OCI-LY1 (cell line): ENCODE results near the gene CHD5.
A peak's percentile ranks its signal among the peaks of the same experiment; 100 is the strongest.

Experiments used
- H2AFZ ChIP-seq: fragments of 200-600 bp; sonication (generic), shearing (Covaris generic); 2 replicates; pipeline ENCODE4 v1.6.0; 2014; ENCODE audit warnings: antibody characterized with exemption, mild to moderate bottlenecking, low read length
- H3F3A ChIP-seq: fragments of 200-600 bp; sonication (generic), shearing (Covaris generic); 2 replicates; pipeline ENCODE4 v1.6.0; 2014; ENCODE audit warnings: mild to moderate bottlenecking, antibody characterized with exemption, low read length, moderate library complexity; ENCODE audit not compliant: insufficient read depth
- H3K27ac ChIP-seq: fragments of 200-600 bp; sonication (generic); 2 replicates; pipeline ENCODE4 v1.5.1; 2014; ENCODE audit warnings: low read length, mixed run types, mild to moderate bottlenecking, low read depth; ENCODE audit not compliant: poor library complexity, severe bottlenecking
- H3K27me3 ChIP-seq: fragments of 200-600 bp; sonication (generic); 2 replicates; pipeline ENCODE4 v1.6.0; 2014; ENCODE audit warnings: antibody characterized with exemption, mild to moderate bottlenecking, low read length, moderate library complexity; ENCODE audit not compliant: insufficient read depth
- H3K36me3 ChIP-seq: fragments of 200-600 bp; sonication (generic); 2 replicates; pipeline ENCODE4 v1.6.1; 2014; ENCODE audit warnings: mild to moderate bottlenecking, antibody characterized with exemption, low read length, moderate library complexity, mixed read lengths; ENCODE audit not compliant: insufficient read depth
- H3K4me1 ChIP-seq: fragments of 200-600 bp; sonication (generic); 2 replicates; pipeline ENCODE4 v1.5.1; 2014; ENCODE audit warnings: mild to moderate bottlenecking, low read length, moderate library complexity; ENCODE audit not compliant: insufficient read depth, severe bottlenecking
- H3K4me2 ChIP-seq: fragments of 200-600 bp; sonication (generic), shearing (Covaris generic); 2 replicates; pipeline ENCODE4 v1.6.1; 2014; ENCODE audit warnings: low read length
- H3K4me3 ChIP-seq: fragments of 200-600 bp; sonication (generic); 2 replicates; pipeline ENCODE4 v1.5.1; 2014; ENCODE audit warnings: low read length, low read depth, mild to moderate bottlenecking, mixed read lengths; ENCODE audit not compliant: poor library complexity, severe bottlenecking
- H3K79me2 ChIP-seq: fragments of 200-600 bp; shearing (Covaris generic); 2 replicates; pipeline ENCODE4 v1.6.1; 2016; ENCODE audit warnings: mixed run types, low read length, mixed read lengths; ENCODE audit not compliant: insufficient read depth
- H3K9ac ChIP-seq: fragments of 200-600 bp; sonication (generic), shearing (Covaris generic); 2 replicates; pipeline ENCODE4 v1.6.1; 2014; ENCODE audit warnings: mild to moderate bottlenecking, low read length, mixed read lengths
- H3K9me2 ChIP-seq: fragments of 200-600 bp; sonication (generic), shearing (Covaris generic); 2 replicates; pipeline ENCODE4 v1.6.1; 2014; ENCODE audit warnings: low read depth, mild to moderate bottlenecking, low read length, mixed read lengths
- H3K9me3 ChIP-seq: fragments of 200-600 bp; shearing (Covaris generic); 2 replicates; pipeline ENCODE4 v1.6.1; 2014; ENCODE audit warnings: low read length, mixed read lengths
- H4K20me1 ChIP-seq: fragments of 200-600 bp; sonication (generic), shearing (Covaris generic); 2 replicates; pipeline ENCODE4 v1.6.0; 2016; ENCODE audit warnings: mild to moderate bottlenecking, low read length; ENCODE audit not compliant: insufficient read depth
- CTCF ChIP-seq: fragments of 200-600 bp; sonication (generic), shearing (Covaris generic); IDR thresholded peaks from 2 replicates; pipeline ENCODE4 v1.5.1; 2017; ENCODE audit warnings: mild to moderate bottlenecking, antibody characterized with exemption, low read length, moderate library complexity, mixed read lengths
- EZH2 ChIP-seq: fragments of 200-600 bp; sonication (generic), shearing (Covaris generic); IDR thresholded peaks from 2 replicates; pipeline ENCODE4 v1.8.0; 2017; ENCODE audit warnings: borderline replicate concordance, mixed run types, mild to moderate bottlenecking, antibody characterized with exemption, low read length, moderate library complexity, mixed read lengths

CHD5 gene

GRCh38 chr1:6053206-6053546, 126.9 kb downstream of the CHD5 start:
- Histone ChIP-seq H3F3A (no peaks in the 10 kb centered on the region), H3K27ac (no peak overlapping the region), H3K4me3 (no peak overlapping the region), H4K20me1 (no peaks in the 10 kb centered on the region), H3K9me2 (no peaks in the 10 kb centered on the region), H3K9ac (no peak overlapping the region), H3K4me2 (no peak overlapping the region), H3K79me2 (no peaks in the 10 kb centered on the region), H3K36me3 (peaks cover 4% of the 10 kb centered on the region; the same call in 1 of the 2 replicates), H2AFZ (no peak overlapping the region), H3K9me3 (no peaks in the 10 kb centered on the region), H3K27me3 (no peaks in the 10 kb centered on the region), H3K4me1 (no peaks in the 10 kb centered on the region)
- TF ChIP-seq EZH2: no peak
- no peak for TF ChIP-seq CTCF

GRCh38 chr1:6052543-6053205, 127.4 kb downstream of the CHD5 start:
- H2AFZ ChIP-seq: no peak overlapping the region
- no peaks in the 10 kb centered on the region for H3K9me2 ChIP-seq
- peaks cover 4% of the 10 kb centered on the region; the same call in 1 of the 2 replicates for H3K36me3 ChIP-seq
- H3K79me2 ChIP-seq: no peaks in the 10 kb centered on the region
- H4K20me1 ChIP-seq: no peaks in the 10 kb centered on the region
- H3K27me3 ChIP-seq: no peaks in the 10 kb centered on the region
- no peaks in the 10 kb centered on the region for H3K9me3 ChIP-seq
- no peaks in the 10 kb centered on the region for H3K4me1 ChIP-seq
- no peak overlapping the region for H3K27ac ChIP-seq
- TF ChIP-seq EZH2 (no peak), CTCF (peak; percentile 49; the same call in 1 of the 2 replicates)
- no peak overlapping the region for H3K4me2 ChIP-seq
- no peak overlapping the region for H3K4me3 ChIP-seq
- no peaks in the 10 kb centered on the region for H3F3A ChIP-seq
- no peak overlapping the region for H3K9ac ChIP-seq
